Measurements from ENCODE around the gene CDH7.

DNA sequence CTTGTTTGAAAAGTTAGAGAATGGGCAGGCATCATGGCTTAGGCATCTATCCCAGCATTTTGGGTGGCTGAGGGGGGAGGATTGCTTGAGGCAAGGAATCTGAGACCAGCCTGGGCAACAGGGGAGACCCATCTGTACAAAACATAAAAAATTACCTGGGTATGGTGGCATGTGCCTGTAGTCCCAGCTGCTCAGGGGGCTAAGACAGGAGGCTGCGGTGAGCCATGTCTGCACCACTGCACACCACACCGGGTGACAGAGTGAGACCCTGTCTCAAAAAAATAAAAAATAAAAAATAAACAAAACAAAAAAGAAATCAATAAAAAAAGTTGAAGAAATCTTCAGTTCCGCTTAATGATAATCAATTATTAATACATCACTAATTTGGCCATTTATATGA lies 146.5 kb downstream of the CDH7 start:
- TF ChIP-seq, protein P1, sequence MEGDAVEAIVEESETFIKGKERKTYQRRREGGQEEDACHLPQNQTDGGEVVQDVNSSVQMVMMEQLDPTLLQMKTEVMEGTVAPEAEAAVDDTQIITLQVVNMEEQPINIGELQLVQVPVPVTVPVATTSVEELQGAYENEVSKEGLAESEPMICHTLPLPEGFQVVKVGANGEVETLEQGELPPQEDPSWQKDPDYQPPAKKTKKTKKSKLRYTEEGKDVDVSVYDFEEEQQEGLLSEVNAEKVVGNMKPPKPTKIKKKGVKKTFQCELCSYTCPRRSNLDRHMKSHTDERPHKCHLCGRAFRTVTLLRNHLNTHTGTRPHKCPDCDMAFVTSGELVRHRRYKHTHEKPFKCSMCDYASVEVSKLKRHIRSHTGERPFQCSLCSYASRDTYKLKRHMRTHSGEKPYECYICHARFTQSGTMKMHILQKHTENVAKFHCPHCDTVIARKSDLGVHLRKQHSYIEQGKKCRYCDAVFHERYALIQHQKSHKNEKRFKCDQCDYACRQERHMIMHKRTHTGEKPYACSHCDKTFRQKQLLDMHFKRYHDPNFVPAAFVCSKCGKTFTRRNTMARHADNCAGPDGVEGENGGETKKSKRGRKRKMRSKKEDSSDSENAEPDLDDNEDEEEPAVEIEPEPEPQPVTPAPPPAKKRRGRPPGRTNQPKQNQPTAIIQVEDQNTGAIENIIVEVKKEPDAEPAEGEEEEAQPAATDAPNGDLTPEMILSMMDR (IDR thresholded peaks at IDR 0.05), result no peak
- no peak for TF ChIP-seq ZFX (IDR thresholded peaks at IDR 0.05; ENCODE audit: borderline replicate concordance)
